PC-9 (cell line): ENCODE data around the gene RANGAP1. TPM values are rescaled to one million over a fixed set of nuclear protein-coding genes. Genes with fewer than 3 reads are reported as not detected.

Experiments used
- BruUV-seq: library from RNA; stranded (reverse); fragments of 400-500 nt; replicated peaks from 2 replicates; lab custom pipeline; 2021; lab: Mats Ljungman, UMichigan
- CTCF ChIA-PET: fragments of 300-600 bp; sonication (Branson Sonifier 250); formaldehyde crosslinking; loops from one replicate; lab custom pipeline; 2022; ENCODE audit warnings: antibody characterized with exemption; lab: Charles Lee
- POLR2A ChIA-PET: fragments of 300-600 bp; sonication (Branson Sonifier 250); formaldehyde crosslinking; loops from one replicate; lab custom pipeline; 2022; ENCODE audit warnings: antibody characterized with exemption; ENCODE audit not compliant: unreplicated experiment; lab: Charles Lee
- DNase-seq, 2 experiments: peaks; one replicate each; pipeline versions ENCODE4 v3.0.0 to v3.0.0-alpha.2; 2015 to 2022; ENCODE audit warnings: mixed read lengths in 1 of 2
- H2AFZ ChIP-seq: fragments of 200-600 bp; sonication (generic); 2 replicates; pipeline ENCODE4 v1.8.1; 2017; ENCODE audit warnings: antibody characterized with exemption
- H3F3A ChIP-seq: fragments of 200-600 bp; sonication (generic); 2 replicates; pipeline ENCODE4 v1.8.1; 2017; ENCODE audit warnings: antibody characterized with exemption, mild to moderate bottlenecking, low read depth; ENCODE audit not compliant: insufficient read depth
- H3K27ac ChIP-seq: fragments of 200-600 bp; sonication (generic); 2 replicates; pipeline ENCODE4 v1.6.1; 2016; ENCODE audit warnings: mixed run types
- H3K27me3 ChIP-seq: fragments of 200-600 bp; sonication (generic); 2 replicates; pipeline ENCODE4 v1.6.1; 2016; ENCODE audit warnings: low read depth, mixed run types; ENCODE audit not compliant: insufficient read depth
- H3K36me3 ChIP-seq: fragments of 200-600 bp; sonication (generic); 2 replicates; pipeline ENCODE4 v1.6.1; 2016; ENCODE audit warnings: low read depth, mixed run types
- H3K4me1 ChIP-seq: fragments of 200-600 bp; sonication (generic); replicated peaks from 2 replicates; pipeline ENCODE4 v1.6.1; 2016; ENCODE audit warnings: mixed run types; ENCODE audit not compliant: insufficient read depth
- H3K4me2 ChIP-seq: fragments of 200-600 bp; sonication (generic); 2 replicates; pipeline ENCODE4 v1.6.1; 2017; ENCODE audit warnings: mixed run types
- H3K4me3 ChIP-seq: fragments of 200-600 bp; sonication (generic); 2 replicates; pipeline ENCODE4 v1.6.1; 2016; ENCODE audit warnings: mixed run types
- H3K79me2 ChIP-seq: fragments of 200-600 bp; sonication (generic); 2 replicates; pipeline ENCODE4 v1.6.1; 2017; ENCODE audit warnings: low read depth, mixed run types
- H3K9me2 ChIP-seq: fragments of 200-600 bp; sonication (generic); 2 replicates; pipeline ENCODE4 v1.8.1; 2017; ENCODE audit warnings: mild to moderate bottlenecking; ENCODE audit not compliant: insufficient read depth
- H3K9me3 ChIP-seq: fragments of 200-600 bp; sonication (generic); 2 replicates; pipeline ENCODE4 v1.8.1; 2016; ENCODE audit warnings: low read depth; ENCODE audit not compliant: insufficient read depth
- H4K20me1 ChIP-seq: fragments of 200-600 bp; sonication (generic); 2 replicates; pipeline ENCODE4 v1.8.1; 2017; ENCODE audit not compliant: insufficient read depth
- EZH2 ChIP-seq: fragments of 200-600 bp; sonication (generic); IDR thresholded peaks from 2 replicates; pipeline ENCODE4 v1.8.0; 2017; ENCODE audit warnings: antibody characterized with exemption, low read depth
- intact Hi-C: fragments of 100-400 bp; cut with micrococcal nuclease; formaldehyde crosslinking; loops from one replicate; pipeline ENCODE4 v1.10.0; 2022; ENCODE audit not compliant: unreplicated experiment
- total RNA-seq: library from RNA; stranded (reverse); gene quantifications from 2 replicates; pipeline ENCODE4 v1.2.3, GENCODE V29; 2021
- TF ChIP-seq, protein P1 (sequence below): fragments of 200-600 bp; sonication (generic); conservative IDR thresholded peaks from 2 replicates; pipeline ENCODE4 v1.6.1; 2017; ENCODE audit warnings: mixed run types, antibody characterized with exemption, mild to moderate bottlenecking, moderate library complexity

RANGAP1 gene
- total RNA-seq, 1 experiment from 2014 or later = 142 TPM

- Histone ChIP-seq H3K4me1 (no peaks in the 10 kb centered on the region), H3K9me2 (no peaks in the 10 kb centered on the region), H3K27me3 (no peaks in the 10 kb centered on the region), H3K27ac (no peak overlapping the region), H3K36me3 (no peaks in the 10 kb centered on the region), H4K20me1 (no peaks in the 10 kb centered on the region), H3K9me3 (no peaks in the 10 kb centered on the region), H3K79me2 (no peaks in the 10 kb centered on the region), H3K4me3 (peak overlapping the region; percentile 50; the same call in 1 of the 2 replicates), H3K4me2 (peak overlapping the region; percentile 64), H2AFZ (no peak overlapping the region), H3F3A (peaks cover 17% of the 10 kb centered on the region)
- ChIA-PET CTCF (interaction anchor here (0.7 to 2.3 kb wide), 8 partner anchors 40 to 588 kb away, joined by 3 to 26 read pairs (median 5); no protein-coding TSS in a partner anchor), POLR2A (interaction anchor here (0.5 to 0.7 kb wide), 3 partner anchors 49 to 286 kb away, joined by 4 to 5 read pairs (median 4); partner anchors contain the start of gene RANGAP1)
- TF ChIP-seq EZH2 = no peak
- TF ChIP-seq, protein P1, sequence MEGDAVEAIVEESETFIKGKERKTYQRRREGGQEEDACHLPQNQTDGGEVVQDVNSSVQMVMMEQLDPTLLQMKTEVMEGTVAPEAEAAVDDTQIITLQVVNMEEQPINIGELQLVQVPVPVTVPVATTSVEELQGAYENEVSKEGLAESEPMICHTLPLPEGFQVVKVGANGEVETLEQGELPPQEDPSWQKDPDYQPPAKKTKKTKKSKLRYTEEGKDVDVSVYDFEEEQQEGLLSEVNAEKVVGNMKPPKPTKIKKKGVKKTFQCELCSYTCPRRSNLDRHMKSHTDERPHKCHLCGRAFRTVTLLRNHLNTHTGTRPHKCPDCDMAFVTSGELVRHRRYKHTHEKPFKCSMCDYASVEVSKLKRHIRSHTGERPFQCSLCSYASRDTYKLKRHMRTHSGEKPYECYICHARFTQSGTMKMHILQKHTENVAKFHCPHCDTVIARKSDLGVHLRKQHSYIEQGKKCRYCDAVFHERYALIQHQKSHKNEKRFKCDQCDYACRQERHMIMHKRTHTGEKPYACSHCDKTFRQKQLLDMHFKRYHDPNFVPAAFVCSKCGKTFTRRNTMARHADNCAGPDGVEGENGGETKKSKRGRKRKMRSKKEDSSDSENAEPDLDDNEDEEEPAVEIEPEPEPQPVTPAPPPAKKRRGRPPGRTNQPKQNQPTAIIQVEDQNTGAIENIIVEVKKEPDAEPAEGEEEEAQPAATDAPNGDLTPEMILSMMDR = peak; percentile 67; the same call in 1 of the 2 replicates
- intact Hi-C loops = no loop called here
- no peak for DNase-seq
- BruUV-seq = no TSS peak
Observed at GRCh38 chr22:41237036-41237706, 48.8 kb downstream of the RANGAP1 start.

GRCh38 chr22:41234815-41235695 is 50.9 kb downstream of the RANGAP1 start:
- Histone ChIP-seq H3K27me3 (no peaks in the 10 kb centered on the region), H3K9me3 (no peaks in the 10 kb centered on the region), H2AFZ (no peak overlapping the region), H3K36me3 (no peaks in the 10 kb centered on the region), H3K9me2 (no peaks in the 10 kb centered on the region), H4K20me1 (0 out of 2 replicates have a peak, but pooled peaks cover 4% of the 10 kb centered on the region), H3K4me3 (no peak overlapping the region), H3F3A (peaks cover 9% of the 10 kb centered on the region; the same call in 1 of the 2 replicates), H3K4me2 (no peak overlapping the region), H3K4me1 (no peaks in the 10 kb centered on the region), H3K27ac (no peak overlapping the region), H3K79me2 (no peaks in the 10 kb centered on the region)
- DNase-seq = no peak
- CTCF ChIA-PET = no interaction called here
- intact Hi-C loops = no loop called here
- POLR2A ChIA-PET = no interaction called here
- TF ChIP-seq, protein P1 = no peak
- no peak for TF ChIP-seq EZH2
- BruUV-seq = no TSS peak

DNA sequence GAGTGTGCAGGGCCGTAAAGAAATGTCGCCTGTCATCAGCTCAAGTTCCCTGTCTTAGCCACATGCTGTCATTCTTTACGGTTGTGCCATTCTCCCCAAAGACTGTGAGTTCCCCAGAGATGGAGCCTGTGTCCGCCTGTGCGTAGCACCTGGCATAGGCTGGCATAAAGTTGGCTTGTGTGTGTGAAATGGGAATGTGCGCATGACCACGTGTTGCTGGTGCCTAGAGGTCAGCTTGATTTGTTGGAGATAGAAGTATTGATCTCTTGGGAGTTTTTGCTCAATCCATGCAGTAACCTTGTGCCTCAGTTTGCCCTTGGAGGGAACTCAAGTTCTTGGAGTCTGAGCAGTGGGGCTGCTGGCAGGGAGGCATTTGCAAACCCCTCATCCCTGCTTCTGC is 54.6 kb downstream of the RANGAP1 start:
- H3K4me3 ChIP-seq = no peak overlapping the region
- no peak overlapping the region for H2AFZ ChIP-seq
- H3F3A ChIP-seq = no peaks in the 10 kb centered on the region; the same call in 1 of the 2 replicates
- intact Hi-C loops = no loop called here
- no peak overlapping the region for H3K27ac ChIP-seq
- H3K4me2 ChIP-seq = no peak overlapping the region
- DNase-seq = no peak
- POLR2A ChIA-PET = no interaction called here
- no peaks in the 10 kb centered on the region for H3K79me2 ChIP-seq
- BruUV-seq = no TSS peak
- TF ChIP-seq, protein P1 = no peak
- TF ChIP-seq EZH2 = no peak
- CTCF ChIA-PET = interaction anchor here (0.6 kb wide), 1 partner anchor 101 kb away, joined by 4 read pairs; no protein-coding TSS in a partner anchor
- H3K9me3 ChIP-seq = no peaks in the 10 kb centered on the region
- H3K27me3 ChIP-seq = no peaks in the 10 kb centered on the region
- 0 out of 2 replicates have a peak, but pooled peaks cover 4% of the 10 kb centered on the region for H4K20me1 ChIP-seq
- no peaks in the 10 kb centered on the region for H3K36me3 ChIP-seq
- H3K4me1 ChIP-seq = no peaks in the 10 kb centered on the region
- no peaks in the 10 kb centered on the region for H3K9me2 ChIP-seq
